Effector CD4-positive, alpha-beta T cell (primary cell): ENCODE results near the gene ARSG.
A peak's percentile ranks its signal among the peaks of the same experiment; 100 is the strongest.
"Not testable (repeated sequence)": the region's sequence is repeated elsewhere in the genome, so short reads cannot be mapped to it uniquely, and the experiment has no call there.

Experiments
- DNase-seq: peaks from one replicate; pipeline ENCODE4 v3.0.0-alpha.2; 2020

ARSG gene

DNA sequence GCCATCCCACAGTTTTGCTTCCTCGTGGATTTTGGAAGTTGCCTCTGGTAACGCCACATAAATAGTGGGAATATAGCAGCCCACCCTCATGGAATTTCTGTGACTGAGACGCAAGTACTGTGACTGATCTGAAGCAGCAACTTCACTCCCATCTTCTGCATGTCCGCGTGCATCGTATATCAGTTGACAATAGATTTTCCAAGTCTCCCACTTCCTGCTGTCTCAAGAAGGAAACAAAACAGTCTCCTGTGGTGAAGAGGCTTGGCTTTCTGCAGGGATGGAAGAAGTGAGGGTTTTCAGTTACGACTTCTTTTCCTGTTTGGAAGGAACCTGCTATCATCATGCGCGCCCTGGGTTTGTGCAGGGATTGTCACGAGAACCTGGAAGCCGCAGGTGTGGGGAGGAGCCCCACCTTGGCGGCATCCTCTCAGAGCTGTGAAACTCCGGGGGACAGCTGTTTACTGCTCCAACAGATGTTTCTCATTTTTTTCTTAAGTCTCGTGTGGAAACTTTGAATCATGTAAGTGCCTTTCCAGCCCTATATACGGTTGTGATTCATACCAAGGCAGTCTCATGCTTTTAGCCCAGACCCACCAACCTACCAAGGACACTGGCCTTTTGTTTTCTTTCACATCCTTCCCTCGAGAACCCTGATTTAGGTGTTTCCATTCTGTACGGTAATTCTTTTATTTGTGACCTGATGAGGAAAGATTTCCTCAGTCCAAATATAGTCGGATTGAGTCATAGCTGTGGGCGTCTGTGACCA is 108.5 kb downstream of the ARSG start:
- DNase-seq, result no peak

DNA sequence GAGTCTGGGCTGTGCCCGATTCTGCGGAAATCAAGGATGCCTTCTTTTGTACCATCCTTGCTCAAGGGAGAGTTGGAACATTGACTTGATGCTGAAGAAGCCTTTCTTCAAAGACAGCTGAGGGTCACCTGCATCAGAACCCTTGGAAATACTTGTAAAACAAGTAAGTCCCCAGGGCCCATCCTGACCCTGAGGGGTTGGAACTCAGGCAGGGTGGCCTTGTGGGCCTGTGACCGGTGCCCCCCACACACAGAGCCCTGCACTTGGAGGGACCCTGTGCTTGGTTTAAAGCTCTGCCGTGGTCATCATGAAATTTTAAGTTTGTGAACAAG is 109.1 kb downstream of the ARSG start:
- DNase-seq, result no peak

DNA sequence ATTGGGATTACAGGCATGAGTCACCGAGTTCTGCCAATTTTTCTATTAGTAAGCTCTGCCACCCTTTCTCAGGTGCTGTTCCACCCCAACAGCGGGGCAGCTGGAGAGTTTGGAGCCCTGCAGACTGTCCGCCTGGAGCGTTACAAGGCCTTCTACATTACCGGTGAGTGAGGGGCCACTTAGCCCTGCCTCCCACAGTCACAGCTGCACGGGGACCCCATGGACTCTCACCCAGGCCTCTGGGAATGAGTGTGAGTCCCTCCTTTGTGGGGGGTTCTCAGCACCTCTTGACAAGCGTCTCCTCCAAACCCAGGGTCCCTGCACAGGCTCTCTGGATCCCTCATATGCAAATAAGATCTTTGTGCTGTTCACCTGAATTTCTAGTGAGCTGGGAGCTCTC is 110.0 kb downstream of the ARSG start:
- DNase-seq, result no peak

DNA sequence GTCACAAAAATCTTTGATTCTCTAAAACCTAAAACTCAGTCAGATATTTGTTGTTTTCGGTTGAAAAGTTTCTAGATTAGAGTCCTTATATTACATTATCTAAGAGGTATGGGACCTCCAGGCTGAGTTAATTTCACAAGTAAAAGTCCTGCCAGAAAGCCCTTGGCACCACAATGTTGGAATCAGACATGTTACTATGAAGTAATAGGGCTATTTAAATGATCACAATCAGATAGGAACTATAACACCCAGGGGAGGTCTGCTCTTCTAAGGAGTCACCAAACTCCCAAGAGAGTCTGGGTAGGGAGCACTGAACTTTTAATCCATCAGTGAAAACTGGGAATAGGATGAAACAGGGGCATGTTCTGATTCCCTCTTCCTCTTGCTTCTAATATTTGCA is 111.8 kb downstream of the ARSG start:
- no peak for DNase-seq

DNA sequence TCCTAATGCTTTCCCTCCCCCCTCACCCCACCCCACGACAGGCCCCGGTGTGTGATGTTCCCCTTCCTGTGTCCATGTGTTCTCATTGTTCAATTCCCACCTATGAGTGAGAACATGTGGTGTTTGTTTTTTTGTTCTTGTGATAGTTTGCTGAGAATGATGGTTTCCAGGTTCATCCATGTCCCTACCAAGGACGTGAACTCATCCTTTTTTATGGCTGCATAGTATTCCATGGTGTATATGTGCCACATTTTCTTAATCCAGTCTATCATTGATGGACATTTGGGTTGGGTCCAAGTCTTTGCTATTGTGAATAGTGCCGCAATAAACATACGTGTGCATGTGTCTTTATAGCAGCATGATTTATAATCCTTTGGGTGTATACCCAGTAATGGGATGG is 112.5 kb downstream of the ARSG start:
- not testable (repeated sequence) for DNase-seq

DNA sequence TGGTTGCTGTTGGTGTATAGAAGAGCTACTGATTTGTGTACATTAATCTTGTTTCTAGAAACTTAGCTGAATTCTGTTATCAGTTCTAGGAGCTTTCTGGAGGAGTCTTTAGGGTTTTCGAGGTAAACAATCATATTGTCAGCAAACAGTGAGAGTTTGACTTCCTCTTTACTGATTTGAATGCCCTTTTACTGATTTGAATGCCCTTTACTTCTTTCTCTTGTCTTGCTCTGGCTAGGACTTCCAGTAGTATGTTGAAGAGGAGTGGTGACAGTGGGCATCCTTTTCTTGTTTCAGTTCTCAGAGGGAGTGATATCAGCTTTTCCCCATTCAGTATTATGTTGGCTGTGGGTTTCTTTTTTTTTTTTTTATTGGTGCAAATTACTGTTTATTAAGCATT is 116.4 kb downstream of the ARSG start:
- DNase-seq, result not testable (repeated sequence)

DNA sequence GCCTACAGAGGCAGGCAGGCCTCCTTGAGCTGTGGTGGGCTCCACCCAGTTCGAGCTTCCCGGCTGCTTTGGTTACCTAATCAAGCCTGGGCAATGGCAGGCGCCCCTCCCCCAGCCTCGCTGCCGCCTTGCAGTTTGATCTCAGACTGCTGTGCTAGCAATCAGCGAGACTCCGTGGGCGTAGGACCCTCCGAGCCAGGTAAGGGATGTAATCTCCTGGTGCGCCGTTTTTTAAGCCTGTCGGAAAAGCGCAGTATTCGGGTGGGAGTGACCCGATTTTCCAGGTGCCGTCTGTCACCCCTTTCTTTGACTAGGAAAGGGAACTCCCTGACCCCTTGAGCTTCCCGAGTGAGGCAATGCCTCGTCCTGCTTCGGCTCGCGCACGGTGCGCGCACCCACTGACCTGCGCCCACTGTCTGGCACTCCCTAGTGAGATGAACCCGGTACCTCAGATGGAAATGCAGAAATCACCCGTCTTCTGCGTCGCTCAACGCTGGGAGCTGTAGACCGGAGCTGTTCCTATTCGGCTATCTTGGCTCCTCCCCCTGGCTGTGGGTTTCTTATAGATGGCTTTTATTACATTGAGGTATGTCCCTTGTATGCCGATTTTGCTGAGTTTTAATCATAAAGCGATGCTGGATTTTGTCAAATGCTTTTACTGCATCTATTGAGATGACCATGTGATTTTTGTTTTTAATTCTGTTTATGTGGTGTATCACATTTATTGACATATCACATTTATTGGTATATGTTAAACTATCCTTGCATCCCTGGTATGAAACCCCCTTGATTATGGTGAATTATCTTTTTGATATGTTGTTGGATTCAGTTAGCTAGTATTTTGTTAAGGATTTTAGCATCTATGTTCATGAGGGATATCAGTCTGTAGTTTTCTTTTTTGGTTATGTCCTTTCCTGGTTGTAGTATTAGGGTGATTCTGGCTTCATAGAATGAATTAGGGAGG is 122.6 kb downstream of the ARSG start:
- DNase-seq, result peak; percentile 48

DNA sequence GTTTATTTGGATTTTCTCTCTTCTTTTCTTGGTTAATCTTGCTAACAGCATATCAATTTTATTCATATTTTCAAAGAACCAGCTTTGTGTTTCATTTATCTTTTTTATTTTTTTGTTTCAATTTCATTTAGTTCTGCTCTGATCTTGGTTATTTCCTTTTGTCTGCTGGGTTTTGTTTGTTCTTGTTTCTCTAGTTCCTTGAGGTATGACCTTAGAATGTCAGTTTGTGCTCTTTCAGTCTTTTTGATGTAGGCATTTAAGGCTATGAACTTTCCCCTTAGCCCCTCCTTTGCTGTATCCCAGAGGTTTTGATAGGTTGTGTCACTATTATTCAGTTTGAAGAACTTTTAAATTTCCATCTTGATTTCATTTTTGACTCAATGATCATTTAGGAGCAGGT is 123.6 kb downstream of the ARSG start:
- not testable (repeated sequence) for DNase-seq

DNA sequence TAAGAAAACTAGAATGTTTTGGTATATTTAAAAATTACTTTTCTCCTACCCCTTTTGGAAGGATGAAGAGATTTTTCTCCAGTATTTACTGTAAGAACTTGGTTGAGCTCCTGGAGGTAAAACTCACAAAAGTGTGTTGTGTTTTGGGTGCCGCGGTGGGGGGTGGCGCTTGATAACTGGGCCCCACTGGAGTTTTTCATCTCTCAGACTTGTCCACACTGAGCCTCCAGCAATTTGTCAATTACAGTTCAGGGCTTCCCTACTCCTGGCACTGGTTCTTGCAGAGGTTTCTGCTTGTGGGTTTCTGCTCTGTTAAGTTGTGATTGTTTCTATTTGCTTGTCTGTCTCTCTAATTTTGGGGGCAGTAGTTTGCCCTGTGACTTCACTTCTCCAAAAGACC is 126.0 kb downstream of the ARSG start:
- no peak for DNase-seq

DNA sequence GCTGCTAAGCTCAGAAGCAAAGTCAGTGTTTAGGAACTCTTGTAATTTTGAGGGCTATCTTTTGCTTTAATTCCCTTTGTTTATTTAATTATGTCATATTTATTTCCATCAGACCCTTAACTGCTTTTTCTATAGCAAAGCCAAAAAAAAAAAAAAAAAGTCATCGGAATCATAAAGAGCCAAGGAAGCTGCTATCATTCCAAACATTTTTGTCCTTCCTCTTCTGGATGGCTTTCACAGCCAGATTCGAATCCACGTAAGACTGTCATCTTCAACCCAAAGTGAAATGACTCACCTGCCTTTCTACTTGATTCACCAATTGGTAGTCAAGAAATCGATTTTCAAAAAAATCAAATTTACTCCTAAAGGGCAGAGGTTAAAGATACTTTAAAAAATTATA is 127.6 kb downstream of the ARSG start:
- DNase-seq, result no peak

DNA sequence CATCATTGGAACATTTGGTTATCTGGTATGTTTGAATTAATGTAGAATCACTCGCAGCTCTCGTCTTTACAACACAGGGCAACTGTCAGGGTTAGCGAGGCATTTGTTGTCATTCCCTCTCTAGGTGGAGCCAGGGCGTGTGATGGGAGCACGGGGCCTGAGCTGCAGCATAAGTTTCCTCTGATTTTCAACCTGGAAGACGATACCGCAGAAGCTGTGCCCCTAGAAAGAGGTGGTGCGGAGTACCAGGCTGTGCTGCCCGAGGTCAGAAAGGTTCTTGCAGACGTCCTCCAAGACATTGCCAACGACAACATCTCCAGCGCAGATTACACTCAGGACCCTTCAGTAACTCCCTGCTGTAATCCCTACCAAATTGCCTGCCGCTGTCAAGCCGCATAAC is 128.8 kb downstream of the ARSG start:
- DNase-seq, result no peak

DNA sequence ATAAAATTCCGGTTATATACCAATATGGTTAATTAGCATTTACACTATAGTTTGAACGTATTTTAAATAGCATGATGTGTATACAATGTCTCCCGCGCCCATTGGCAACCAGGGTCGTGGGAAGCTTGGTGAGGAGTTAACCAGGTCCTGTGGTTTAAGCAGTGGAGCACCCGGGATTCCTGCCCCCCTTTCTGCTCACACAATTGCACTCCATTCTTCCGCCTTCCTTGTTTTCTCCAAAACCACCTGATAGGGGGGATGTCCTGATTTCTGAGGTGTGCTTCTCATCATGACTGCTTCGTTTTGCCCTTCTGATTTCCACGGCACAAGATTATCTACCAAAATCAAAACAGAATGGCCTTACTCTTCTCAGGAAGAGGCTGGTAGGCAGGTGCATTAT is 130.2 kb downstream of the ARSG start:
- DNase-seq, result no peak

DNA sequence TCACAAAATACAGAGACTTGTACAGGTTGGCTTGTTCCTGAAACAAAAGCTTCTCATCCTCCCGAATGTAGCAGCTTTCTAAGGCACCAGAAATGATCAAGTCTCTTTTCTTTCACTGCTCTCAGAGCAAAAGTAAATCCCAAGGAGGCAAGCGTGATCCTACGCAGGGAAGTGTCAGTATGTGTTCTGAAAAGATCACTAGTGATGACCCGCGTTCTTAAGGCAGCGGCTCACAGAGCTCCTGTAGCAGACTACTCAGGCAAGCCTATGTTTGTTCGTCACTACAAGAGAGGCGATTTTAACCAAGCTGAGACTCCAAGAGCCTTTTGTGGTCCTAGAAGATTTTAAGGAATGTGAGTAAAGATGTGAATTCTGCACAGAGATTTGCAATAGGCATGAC is 131.5 kb downstream of the ARSG start:
- DNase-seq, result no peak

DNA sequence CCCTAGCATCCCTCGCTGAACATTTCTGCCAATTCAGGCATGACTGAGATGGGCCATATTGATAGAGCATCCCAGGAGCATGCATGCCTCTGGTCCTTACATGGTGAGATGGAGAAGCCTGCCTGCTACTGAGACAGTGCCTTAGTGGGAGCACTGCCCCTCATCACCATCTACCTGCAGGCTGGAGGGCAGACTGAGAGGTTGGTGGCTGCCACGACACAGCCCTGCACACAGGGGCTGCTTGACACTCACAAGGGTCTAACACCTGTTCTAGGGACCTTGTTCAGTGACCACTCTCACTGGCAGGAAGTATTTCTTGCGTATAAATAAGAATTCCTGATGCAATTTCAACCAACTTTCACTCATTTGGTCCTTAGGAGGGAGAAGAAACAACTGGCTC is 132.0 kb downstream of the ARSG start:
- DNase-seq, result no peak

DNA sequence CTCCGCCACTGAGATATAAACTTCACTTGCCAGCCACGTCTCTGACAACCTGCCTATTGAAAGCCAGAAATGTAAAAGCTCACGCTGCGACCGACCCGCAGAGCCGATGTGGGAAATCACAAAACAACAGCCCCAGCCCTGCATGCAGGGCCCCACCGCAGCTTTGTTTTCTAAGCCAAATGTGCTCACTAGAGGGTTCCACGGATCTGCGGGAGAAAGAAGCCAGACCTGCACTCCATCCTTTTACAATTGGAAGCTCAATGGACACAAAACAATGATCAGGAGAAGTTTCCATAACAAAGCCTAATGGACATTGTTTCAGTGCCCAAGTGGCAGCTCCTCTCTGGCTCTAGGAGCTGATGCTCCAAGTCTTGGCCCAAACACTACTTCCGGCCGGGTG is 132.9 kb downstream of the ARSG start:
- no peak for DNase-seq

DNA sequence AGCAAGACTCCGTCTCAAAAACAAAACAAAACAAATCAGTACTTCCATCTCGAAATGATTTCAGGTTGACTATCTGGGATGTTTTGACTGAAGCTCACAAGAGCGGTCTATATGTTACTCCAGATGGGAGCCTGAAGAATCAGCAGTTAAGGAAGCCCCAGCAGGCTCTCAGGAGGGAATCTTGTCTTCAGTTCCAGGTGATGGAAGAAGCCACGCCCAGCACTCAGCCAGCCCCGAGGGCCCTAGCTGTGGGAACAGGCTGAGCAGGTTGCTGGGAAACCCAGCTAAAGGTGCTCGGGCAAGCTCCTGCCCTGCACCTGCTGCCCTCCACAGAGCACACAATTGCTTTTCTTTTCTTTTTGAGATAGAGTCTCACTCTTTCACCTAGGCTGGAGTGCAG is 133.6 kb downstream of the ARSG start:
- no peak for DNase-seq

DNA sequence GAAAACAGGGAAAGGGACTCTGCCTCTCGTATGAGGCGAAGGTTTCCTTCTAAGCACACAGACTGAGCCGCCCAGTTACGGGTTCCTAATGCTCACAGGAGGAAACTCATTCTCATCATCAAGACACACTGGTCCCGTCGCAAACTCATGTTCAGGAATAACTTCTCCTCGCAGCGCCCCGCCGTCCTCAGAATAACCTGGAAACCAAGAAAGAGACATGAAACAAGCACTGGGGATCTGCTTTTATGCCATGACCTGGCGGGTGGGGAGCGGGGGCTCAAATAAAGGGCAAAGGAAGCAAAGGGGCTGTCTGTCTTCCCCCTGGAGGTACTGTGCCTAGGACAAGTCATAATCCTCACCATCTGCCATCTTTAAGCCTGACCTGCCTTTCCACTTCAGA is 134.7 kb downstream of the ARSG start:
- DNase-seq, result no peak

DNA sequence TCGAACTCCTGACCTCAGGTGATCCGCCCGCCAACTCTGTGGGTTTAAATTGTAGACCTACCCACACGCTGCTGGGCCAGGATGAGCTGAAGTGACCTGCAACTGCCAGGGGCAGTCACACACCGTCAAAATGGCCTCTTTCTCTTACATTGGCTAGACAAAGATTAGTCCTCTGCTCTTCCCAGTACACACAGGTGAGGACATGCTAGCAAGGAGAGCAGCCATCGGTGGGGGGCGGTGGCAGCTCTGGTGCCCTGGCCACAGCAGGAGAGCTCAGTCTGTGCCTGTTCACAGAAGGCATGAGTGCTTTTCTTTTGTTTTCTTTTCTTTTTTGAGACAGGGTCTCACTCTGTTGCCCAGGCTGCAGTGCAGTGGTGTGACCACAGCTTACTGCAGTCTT is 136.3 kb downstream of the ARSG start:
- DNase-seq, result no peak

DNA sequence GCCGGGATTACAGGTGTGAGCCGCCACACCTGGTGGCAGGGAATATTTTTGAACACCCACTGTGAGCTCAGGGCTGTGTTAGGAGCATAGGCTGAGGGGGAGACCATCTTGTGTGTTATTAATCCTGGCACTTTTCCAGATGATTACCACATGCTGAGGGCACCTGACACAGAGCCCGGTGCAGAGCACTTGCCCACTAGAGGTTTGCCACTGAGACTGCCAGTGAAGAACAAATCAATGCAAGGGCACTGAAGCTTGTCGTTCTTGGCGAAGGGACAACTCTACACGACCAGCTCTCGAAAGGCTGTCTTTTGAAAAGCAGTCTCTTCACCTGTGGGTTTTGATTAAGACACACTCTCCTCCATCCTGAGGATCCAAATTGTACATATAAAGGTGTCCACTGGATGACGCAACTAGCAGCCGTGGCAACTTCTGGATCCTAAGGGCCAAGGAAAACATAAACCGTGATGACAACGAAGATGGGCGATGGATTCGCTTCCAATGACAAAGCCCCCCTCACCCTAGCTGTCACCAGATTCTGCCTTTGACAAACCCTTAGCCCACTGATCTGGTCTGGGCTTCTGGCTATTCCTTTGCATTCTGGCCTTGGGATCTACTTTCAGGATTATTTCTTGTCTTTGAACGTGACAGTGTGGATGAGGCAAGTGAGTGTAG is 137.3 kb downstream of the ARSG start:
- no peak for DNase-seq

DNA sequence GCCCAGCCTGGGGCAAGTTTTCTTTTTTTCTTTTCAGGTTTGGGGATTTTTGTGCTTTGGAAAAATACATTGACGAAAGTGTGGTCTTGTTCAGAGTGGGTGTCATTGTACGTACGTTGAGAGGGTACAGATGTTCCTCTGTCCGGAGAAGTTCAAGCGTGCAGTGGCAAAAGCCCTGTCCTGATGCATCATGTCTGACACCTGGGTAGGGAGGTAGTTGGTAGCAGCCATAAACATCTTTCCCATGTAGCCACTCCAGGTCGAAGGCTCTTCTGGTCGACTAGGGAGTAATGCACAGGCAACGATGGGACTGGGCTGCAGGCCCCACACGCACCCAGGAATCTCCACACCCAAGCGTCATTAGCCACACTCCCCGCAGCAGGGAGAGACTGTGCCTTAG is 138.6 kb downstream of the ARSG start:
- DNase-seq, result no peak

DNA sequence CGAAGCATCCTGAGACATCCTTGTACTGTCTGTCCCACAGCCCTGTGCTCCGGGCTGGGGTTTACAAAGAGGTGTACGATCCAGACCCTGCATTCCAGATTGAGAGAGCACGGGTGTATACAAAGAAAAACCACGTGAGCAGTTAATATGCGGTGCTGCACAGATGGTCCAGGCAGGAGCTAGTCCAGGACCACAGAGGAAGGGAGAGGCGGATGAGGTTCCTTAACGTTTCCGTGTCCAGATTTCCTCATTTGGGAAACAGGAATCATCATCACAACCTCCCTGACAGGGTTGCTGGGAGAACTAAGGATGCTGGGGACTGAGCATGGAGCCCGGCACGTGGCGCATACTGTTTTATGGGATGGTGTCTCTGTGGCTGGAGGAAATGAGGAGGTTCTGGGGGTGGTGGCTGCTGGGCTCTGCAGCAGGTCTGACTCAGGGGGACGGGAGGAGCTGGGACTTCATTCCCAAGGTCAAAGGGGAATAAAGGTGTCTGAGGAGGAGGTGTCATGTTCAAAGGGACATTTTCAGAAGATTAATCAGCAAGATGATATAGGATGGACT is 139.8 kb downstream of the ARSG start:
- DNase-seq, result no peak

DNA sequence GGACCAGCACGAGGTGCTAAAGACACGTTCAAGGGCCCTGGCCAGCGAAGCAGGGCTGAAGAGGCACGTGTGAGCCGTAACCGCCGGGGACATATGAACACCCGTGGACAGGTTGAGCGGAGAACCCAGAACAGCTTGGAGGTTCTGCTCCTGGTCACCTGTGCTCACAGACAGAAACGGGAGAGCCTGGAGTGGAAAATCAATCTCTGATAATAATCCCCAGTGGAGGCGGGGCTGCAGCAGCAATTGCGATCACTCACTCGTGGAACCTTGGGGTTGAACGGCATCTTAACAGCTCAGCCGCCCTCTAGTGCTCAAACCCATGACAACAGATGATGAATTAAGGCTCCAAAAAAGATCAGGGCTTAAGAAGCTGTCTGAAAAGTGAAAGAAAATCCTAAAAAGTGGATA is 140.4 kb downstream of the ARSG start:
- peak; percentile 32 for DNase-seq
